Measurements from ENCODE around the gene MND1.
"Not testable (repeated sequence)": the region's sequence is repeated elsewhere in the genome, so short reads cannot be mapped to it uniquely, and the experiment has no call there.

The MND1 gene

GRCh38 chr4:153409412-153409811, 64.9 kb downstream of the MND1 start:
- DNase-seq (ENCODE audit: low read depth): peak; percentile 76
- no peak overlapping the region for H3K4me3 ChIP-seq (ENCODE audit: low read depth, low read length)
- TF ChIP-seq CTCF (conservative IDR thresholded peaks at IDR 0.05; ENCODE audit: low read depth, low read length): no peak

GRCh38 chr4:153409924-153410501, 65.5 kb downstream of the MND1 start:
- TF ChIP-seq CTCF (conservative IDR thresholded peaks at IDR 0.05; ENCODE audit: low read depth, low read length): no peak
- H3K4me3 ChIP-seq (ENCODE audit: low read depth, low read length): no peak overlapping the region
- DNase-seq (ENCODE audit: low read depth): peak; percentile 23

- H3K4me3 ChIP-seq (ENCODE audit: low read depth, low read length): no peak overlapping the region
- DNase-seq (ENCODE audit: low read depth): no peak
- no peak for TF ChIP-seq CTCF (conservative IDR thresholded peaks at IDR 0.05; ENCODE audit: low read depth, low read length)
These were observed 69.4 kb downstream of the MND1 start for GRCh38 chr4:153413842-153414241.

GRCh38 chr4:153416456-153416855, 72.0 kb downstream of the MND1 start:
- DNase-seq (ENCODE audit: low read depth); H3K4me3 ChIP-seq (ENCODE audit: low read depth, low read length): not testable (repeated sequence)

GRCh38 chr4:153418121-153418520, 73.6 kb downstream of the MND1 start:
- DNase-seq (ENCODE audit: low read depth): peak; percentile 33
- TF ChIP-seq CTCF (conservative IDR thresholded peaks at IDR 0.05; ENCODE audit: low read depth, low read length): no peak

GRCh38 chr4:153418558-153418957, 74.1 kb downstream of the MND1 start:
- no peak for TF ChIP-seq CTCF (conservative IDR thresholded peaks at IDR 0.05; ENCODE audit: low read depth, low read length)
- DNase-seq (ENCODE audit: low read depth): peak; percentile 36
- no peak overlapping the region for H3K4me3 ChIP-seq (ENCODE audit: low read depth, low read length)

More at GRCh38 chr4:153418121-153418520, 73.6 kb downstream of the MND1 start:
- H3K4me3 ChIP-seq (ENCODE audit: low read depth, low read length): no peak overlapping the region

- H3K4me3 ChIP-seq (ENCODE audit: low read depth, low read length): no peak overlapping the region
- TF ChIP-seq CTCF (conservative IDR thresholded peaks at IDR 0.05; ENCODE audit: low read depth, low read length): no peak
- no peak for DNase-seq (ENCODE audit: low read depth)
These were observed 74.5 kb downstream of the MND1 start for GRCh38 chr4:153419029-153419428.
